HL-60 (cell line): ENCODE results near the gene PARP1.

Experiments
- CTCF ChIP-seq: IDR thresholded peaks from one replicate; pipeline ENCODE4 v1.5.1; 2011; ENCODE audit warnings: low read length, control low read depth, inconsistent platforms; ENCODE audit not compliant: insufficient read depth
- GABPA ChIP-seq: IDR thresholded peaks from 2 replicates; pipeline ENCODE4 v1.6.1; 2012; ENCODE audit warnings: low read depth
- POLR2AphosphoS5 ChIP-seq: IDR thresholded peaks from 2 replicates; pipeline ENCODE4 v1.6.1; 2012; ENCODE audit warnings: low read depth
- REST ChIP-seq: IDR thresholded peaks from 2 replicates; pipeline ENCODE4 v1.6.1; 2012; ENCODE audit warnings: low read depth; ENCODE audit not compliant: insufficient replicate concordance
- SPI1 ChIP-seq: IDR thresholded peaks from 2 replicates; pipeline ENCODE4 v1.6.1; 2012; ENCODE audit warnings: low read depth, mild to moderate bottlenecking, borderline replicate concordance

- TF ChIP-seq CTCF (no peak), REST (no peak), POLR2AphosphoS5 (no peak), GABPA (no peak), SPI1 (no peak)
Observed at GRCh38 chr1:226450688-226451087, 42.8 kb upstream of the PARP1 start.
